ENCODE results near the gene ANP32A. TPM values are rescaled to one million over a fixed set of nuclear protein-coding genes. Genes with fewer than 3 reads are reported as not detected.

ANP32A gene
- total RNA-seq, 1 experiment from 2014 or later, result 250 TPM

DNA sequence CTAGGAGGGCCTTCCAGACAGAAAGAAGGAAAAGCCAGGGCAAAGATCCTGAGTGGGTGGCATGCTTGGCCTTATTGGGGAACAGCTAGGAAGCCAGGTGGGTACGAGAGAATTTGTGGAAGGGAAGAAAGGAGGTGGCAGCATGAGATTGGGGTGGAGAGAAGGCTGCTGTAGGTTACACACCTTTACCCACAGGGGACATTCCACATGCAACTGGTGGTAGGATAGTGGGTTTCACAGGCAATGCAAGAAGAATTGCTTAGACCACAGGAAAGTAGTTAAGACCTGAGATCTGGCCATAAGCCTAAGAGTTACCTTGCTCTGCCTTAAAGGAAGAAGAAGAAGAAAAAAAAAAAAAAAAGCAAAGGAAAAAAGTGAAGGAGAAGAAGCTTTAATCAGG, 19.8 kb downstream of the ANP32A start:
- no peak overlapping the region for H3K27ac Mint-ChIP-seq (ENCODE audit: unreplicated experiment)
- DNase-seq, result no peak
- CTCF ChIA-PET, result interaction anchor here (0.7 kb wide), 1 partner anchor 16 kb away, joined by 3 read pairs; no protein-coding TSS in a partner anchor
- H3K9me3 Mint-ChIP-seq (ENCODE audit: low read depth, unreplicated experiment), result no peaks in the 10 kb centered on the region
- no peak overlapping the region for H3K4me3 Mint-ChIP-seq (ENCODE audit: low read depth, unreplicated experiment)
- H3K4me1 Mint-ChIP-seq (ENCODE audit: low read depth, unreplicated experiment), result peaks cover 23% of the 10 kb centered on the region
- no TSS peak for BruUV-seq (replicated peaks)
- TF ChIP-seq CTCF (IDR thresholded peaks at IDR 0.05; ENCODE audit: unreplicated experiment), result no peak
- intact Hi-C loops (cut with micrococcal nuclease; ENCODE audit: unreplicated experiment), result no loop called here
- H3K36me3 Mint-ChIP-seq (ENCODE audit: insufficient read depth, unreplicated experiment), result peaks cover 2% of the 10 kb centered on the region
- no peaks in the 10 kb centered on the region for H3K27me3 Mint-ChIP-seq (ENCODE audit: unreplicated experiment)

DNA sequence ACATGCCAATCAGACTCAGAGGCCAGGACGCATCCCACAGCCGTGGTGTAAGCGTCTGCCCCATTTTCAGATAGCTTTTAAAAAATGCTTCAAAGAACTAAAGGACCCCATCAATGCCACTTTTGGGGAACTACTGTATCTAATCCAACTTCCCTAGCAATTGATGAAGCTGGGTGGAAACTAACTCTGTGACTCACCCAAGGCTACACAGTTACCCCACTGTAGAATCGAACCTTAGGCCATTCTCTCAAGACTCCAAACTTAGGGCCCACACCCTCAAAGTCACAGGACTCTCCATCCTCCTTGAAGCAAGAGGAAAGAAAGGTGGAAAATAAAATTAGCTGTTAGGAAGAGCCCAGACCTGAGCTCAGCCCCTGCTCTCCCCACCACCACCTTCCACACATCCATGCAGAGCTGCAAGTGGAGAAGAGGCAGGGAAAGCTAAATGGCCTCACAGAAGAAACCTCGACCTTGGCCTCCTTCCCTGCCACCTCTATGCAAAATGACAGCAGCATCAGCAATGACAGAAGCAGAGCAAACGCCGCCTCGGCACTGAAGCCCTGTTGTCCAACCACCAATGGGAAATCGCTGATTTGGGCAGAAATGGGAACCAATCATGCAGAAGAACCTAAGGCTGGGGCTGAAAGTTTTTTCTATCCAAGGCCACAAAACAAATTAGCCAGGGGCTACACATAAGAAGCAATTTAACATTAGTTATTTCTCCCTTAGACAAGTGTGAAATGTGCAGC, 22.2 kb downstream of the ANP32A start:
- H3K27ac Mint-ChIP-seq (ENCODE audit: unreplicated experiment), result no peak overlapping the region
- H3K4me3 Mint-ChIP-seq (ENCODE audit: low read depth, unreplicated experiment), result no peak overlapping the region
- intact Hi-C loops (cut with micrococcal nuclease; ENCODE audit: unreplicated experiment), result no loop called here
- no peak for TF ChIP-seq CTCF (IDR thresholded peaks at IDR 0.05; ENCODE audit: unreplicated experiment)
- H3K4me1 Mint-ChIP-seq (ENCODE audit: low read depth, unreplicated experiment), result peaks cover 42% of the 10 kb centered on the region
- H3K9me3 Mint-ChIP-seq (ENCODE audit: low read depth, unreplicated experiment), result no peaks in the 10 kb centered on the region
- no TSS peak for BruUV-seq (replicated peaks)
- peaks cover 11% of the 10 kb centered on the region for H3K36me3 Mint-ChIP-seq (ENCODE audit: insufficient read depth, unreplicated experiment)
- H3K27me3 Mint-ChIP-seq (ENCODE audit: unreplicated experiment), result no peaks in the 10 kb centered on the region
- CTCF ChIA-PET, result interaction anchor here (1.0 kb wide), 1 partner anchor 18 kb away, joined by 3 read pairs; no protein-coding TSS in a partner anchor
- no peak for DNase-seq

DNA sequence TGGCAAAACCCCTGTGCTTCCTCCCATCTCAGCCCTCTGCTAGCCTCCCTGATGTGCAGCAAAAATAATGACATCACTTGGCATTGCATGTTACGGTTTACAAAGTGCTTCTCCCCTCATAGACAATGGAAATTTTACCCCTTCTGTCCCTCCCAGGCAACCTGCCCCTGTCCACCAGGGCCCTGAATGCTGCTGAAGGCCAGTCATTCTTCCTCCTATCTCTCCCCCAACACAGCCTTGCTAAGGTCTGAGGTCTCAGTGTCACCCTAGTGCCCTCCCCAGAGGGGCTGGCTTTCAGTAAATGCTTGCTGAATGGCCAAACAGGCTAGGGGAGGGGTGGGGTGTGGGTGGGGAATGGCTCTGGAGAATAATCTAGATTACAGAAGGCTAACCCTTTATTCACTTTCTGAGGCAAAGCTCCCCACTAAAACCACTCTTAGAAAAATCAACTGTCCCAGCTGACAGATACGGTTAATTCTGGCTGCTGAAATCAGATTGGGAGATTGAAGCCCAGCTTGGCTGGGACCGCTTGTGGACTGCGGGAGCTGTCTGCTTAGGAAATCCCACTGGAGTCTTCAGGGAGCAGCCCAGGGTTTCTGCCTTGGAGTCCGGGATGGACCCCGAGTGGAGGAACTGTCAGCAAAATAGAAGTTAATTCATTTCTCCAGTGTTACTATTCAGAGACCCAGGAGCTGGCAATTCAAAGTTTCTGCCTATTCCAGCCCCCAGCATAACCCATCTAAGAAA, 22.9 kb downstream of the ANP32A start:
- no peak for DNase-seq
- CTCF ChIA-PET, result interaction anchor here (1.0 kb wide), 1 partner anchor 19 kb away, joined by 3 read pairs; no protein-coding TSS in a partner anchor
- H3K27me3 Mint-ChIP-seq (ENCODE audit: unreplicated experiment), result no peaks in the 10 kb centered on the region
- intact Hi-C loops (cut with micrococcal nuclease; ENCODE audit: unreplicated experiment), result no loop called here
- H3K4me3 Mint-ChIP-seq (ENCODE audit: low read depth, unreplicated experiment), result no peak overlapping the region
- H3K27ac Mint-ChIP-seq (ENCODE audit: unreplicated experiment), result no peak overlapping the region
- peaks cover 50% of the 10 kb centered on the region for H3K4me1 Mint-ChIP-seq (ENCODE audit: low read depth, unreplicated experiment)
- TF ChIP-seq CTCF (IDR thresholded peaks at IDR 0.05; ENCODE audit: unreplicated experiment), result no peak
- no peaks in the 10 kb centered on the region for H3K9me3 Mint-ChIP-seq (ENCODE audit: low read depth, unreplicated experiment)
- no TSS peak for BruUV-seq (replicated peaks)
- peaks cover 11% of the 10 kb centered on the region for H3K36me3 Mint-ChIP-seq (ENCODE audit: insufficient read depth, unreplicated experiment)

- Mint-ChIP-seq H3K4me3 (ENCODE audit: low read depth, unreplicated experiment) (no peak overlapping the region), H3K9me3 (ENCODE audit: low read depth, unreplicated experiment) (no peaks in the 10 kb centered on the region), H3K27ac (ENCODE audit: unreplicated experiment) (no peak overlapping the region), H3K4me1 (ENCODE audit: low read depth, unreplicated experiment) (peaks cover 50% of the 10 kb centered on the region), H3K27me3 (ENCODE audit: unreplicated experiment) (no peaks in the 10 kb centered on the region), H3K36me3 (ENCODE audit: insufficient read depth, unreplicated experiment) (peaks cover 11% of the 10 kb centered on the region)
- no peak for DNase-seq
- BruUV-seq (replicated peaks), result no TSS peak
- TF ChIP-seq CTCF (IDR thresholded peaks at IDR 0.05; ENCODE audit: unreplicated experiment), result no peak
- intact Hi-C loops (cut with micrococcal nuclease; ENCODE audit: unreplicated experiment), result no loop called here
- CTCF ChIA-PET, result no interaction called here
Observed at GRCh38 chr15:68797191-68797590, 23.5 kb downstream of the ANP32A start.
